ENCODE measurements around the gene KCNK15. TPM values are rescaled to one million over a fixed set of nuclear protein-coding genes. Genes with fewer than 3 reads are reported as not detected.

KCNK15 gene
- total RNA-seq, 1 experiment from 2014 or later, result 0.33 TPM

DNA sequence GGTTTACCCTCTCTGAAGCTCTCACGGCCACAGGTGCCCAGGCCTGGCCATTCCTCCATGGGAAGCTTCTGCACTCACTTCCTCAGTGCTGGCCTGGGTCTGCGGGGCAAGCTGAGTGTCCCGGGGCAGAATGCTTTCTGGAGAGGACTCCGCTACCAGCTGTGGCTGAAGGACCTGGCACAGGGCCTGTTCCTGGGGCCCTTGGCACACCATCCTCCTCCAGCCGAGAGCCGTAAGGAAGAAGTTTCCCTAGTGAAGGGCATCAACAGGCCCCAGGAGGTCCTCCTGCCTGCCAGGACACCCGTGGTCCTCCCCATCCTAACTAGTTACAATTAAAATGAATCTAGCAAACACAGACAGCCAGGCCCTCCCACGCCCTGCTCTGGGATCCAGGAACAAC is 14.0 kb upstream of the KCNK15 start:
- Histone ChIP-seq H3K14ac (ENCODE audit: insufficient read depth, low read length) (no peak overlapping the region; the same call in 1 of the 2 replicates), H4K8ac (replicated peaks; ENCODE audit: insufficient read length, low read depth, low read length) (no peak overlapping the region), H3K4ac (ENCODE audit: low read depth, low read length) (no peak overlapping the region), H4K5ac (ENCODE audit: insufficient read length, low read depth, low read length) (no peak overlapping the region), H3K9me3 (ENCODE audit: control insufficient read depth, low read depth, low read length) (no peaks in the 10 kb centered on the region), H4K91ac (ENCODE audit: insufficient read length, low read depth, low read length) (no peak overlapping the region), H3K56ac (ENCODE audit: insufficient read length, low read depth, low read length) (no peak overlapping the region), H3K9ac (ENCODE audit: extremely low read depth, insufficient read length, low read length) (no peak overlapping the region), H2BK15ac (ENCODE audit: low read depth, low read length) (no peak overlapping the region), H2AK5ac (ENCODE audit: insufficient read length, low read length) (no peak overlapping the region), H3K4me2 (ENCODE audit: insufficient read depth, insufficient read length, low read length) (no peak overlapping the region), H3K27me3 (ENCODE audit: insufficient read depth, low read length) (no peaks in the 10 kb centered on the region), H4K20me1 (ENCODE audit: control insufficient read depth, insufficient read depth, insufficient read length) (no peaks in the 10 kb centered on the region), H2BK12ac (ENCODE audit: insufficient read length, low read depth, low read length) (no peak overlapping the region), H2AFZ (ENCODE audit: low read length) (no peak overlapping the region), H3K23ac (ENCODE audit: insufficient read length, low read depth, low read length) (no peak overlapping the region), H2BK120ac (ENCODE audit: low read depth, low read length, poor library complexity, severe bottlenecking) (no peak overlapping the region), H3K18ac (ENCODE audit: insufficient read length, low read depth, low read length) (no peak overlapping the region), H2BK5ac (ENCODE audit: insufficient read length, low read length) (no peak overlapping the region), H3K27ac (ENCODE audit: insufficient read length, low read depth, low read length) (no peak overlapping the region), H3K4me1 (ENCODE audit: insufficient read depth, low read length) (no peaks in the 10 kb centered on the region; the same call in 1 of the 2 replicates), H3T11ph (ENCODE audit: low read length) (no peak overlapping the region), H3K23me2 (ENCODE audit: insufficient read length, low read depth, low read length, poor library complexity, severe bottlenecking) (no peaks in the 10 kb centered on the region), H2BK20ac (ENCODE audit: low read depth, low read length, poor library complexity, severe bottlenecking) (no peak overlapping the region), H3K79me2 (ENCODE audit: insufficient read depth, low read length) (no peaks in the 10 kb centered on the region), H3K79me1 (ENCODE audit: insufficient read depth, low read depth, low read length, poor library complexity, severe bottlenecking) (no peaks in the 10 kb centered on the region)
- Mint-ChIP-seq H3K27me3 (ENCODE audit: low read depth) (no peaks in the 10 kb centered on the region), H3K4me3 (no peak overlapping the region; a peak in 1 of 5 replicates), H3K36me3 (ENCODE audit: insufficient read depth in 1 of 3, low read depth in 3 of 3) (no peaks in the 10 kb centered on the region; a peak in 1 of 7 replicates), H3K27ac (no peak overlapping the region), H3K4me1 (peaks cover 35 to 49% of the 10 kb centered on the region in 2 experiments), H3K9me3 (no peaks in the 10 kb centered on the region; a peak in 1 of 5 replicates)
- no peak for DNase-seq
- TF ChIP-seq, protein P1, sequence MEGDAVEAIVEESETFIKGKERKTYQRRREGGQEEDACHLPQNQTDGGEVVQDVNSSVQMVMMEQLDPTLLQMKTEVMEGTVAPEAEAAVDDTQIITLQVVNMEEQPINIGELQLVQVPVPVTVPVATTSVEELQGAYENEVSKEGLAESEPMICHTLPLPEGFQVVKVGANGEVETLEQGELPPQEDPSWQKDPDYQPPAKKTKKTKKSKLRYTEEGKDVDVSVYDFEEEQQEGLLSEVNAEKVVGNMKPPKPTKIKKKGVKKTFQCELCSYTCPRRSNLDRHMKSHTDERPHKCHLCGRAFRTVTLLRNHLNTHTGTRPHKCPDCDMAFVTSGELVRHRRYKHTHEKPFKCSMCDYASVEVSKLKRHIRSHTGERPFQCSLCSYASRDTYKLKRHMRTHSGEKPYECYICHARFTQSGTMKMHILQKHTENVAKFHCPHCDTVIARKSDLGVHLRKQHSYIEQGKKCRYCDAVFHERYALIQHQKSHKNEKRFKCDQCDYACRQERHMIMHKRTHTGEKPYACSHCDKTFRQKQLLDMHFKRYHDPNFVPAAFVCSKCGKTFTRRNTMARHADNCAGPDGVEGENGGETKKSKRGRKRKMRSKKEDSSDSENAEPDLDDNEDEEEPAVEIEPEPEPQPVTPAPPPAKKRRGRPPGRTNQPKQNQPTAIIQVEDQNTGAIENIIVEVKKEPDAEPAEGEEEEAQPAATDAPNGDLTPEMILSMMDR (conservative IDR thresholded peaks at IDR 0.05), result no peak
- WGBS (ENCODE audit: extremely low coverage, insufficient read length, low lambda C conversion rate), result no CpG with 5 or more reads among the region's 8 CpGs
